IPS-20b (cell line): Measurements from ENCODE around the gene EPHA5.

Source experiments
- H3K27ac ChIP-seq: one replicate; pipeline ENCODE4 v1.5.1; 2013; ENCODE audit warnings: low read length
- H3K27me3 ChIP-seq: 2 replicates; pipeline ENCODE4 v1.6.1; 2013; ENCODE audit warnings: mild to moderate bottlenecking, low read length, inconsistent platforms; ENCODE audit not compliant: insufficient read depth
- H3K36me3 ChIP-seq: 2 replicates; pipeline ENCODE4 v1.6.1; 2013; ENCODE audit warnings: low read depth, mild to moderate bottlenecking, inconsistent platforms, low read length, moderate library complexity; ENCODE audit not compliant: insufficient read depth
- H3K4me1 ChIP-seq: 2 replicates; pipeline ENCODE4 v1.6.1; 2013; ENCODE audit warnings: mild to moderate bottlenecking, control low read depth, inconsistent platforms, low read length, moderate library complexity; ENCODE audit not compliant: insufficient read depth
- H3K4me3 ChIP-seq: 2 replicates; pipeline ENCODE4 v1.5.1; 2013; ENCODE audit warnings: mild to moderate bottlenecking, low read length, inconsistent platforms
- H3K9ac ChIP-seq: 2 replicates; pipeline ENCODE4 v1.6.1; 2013; ENCODE audit warnings: low read depth, mild to moderate bottlenecking, inconsistent platforms, low read length, moderate library complexity
- H3K9me3 ChIP-seq: 2 replicates; pipeline ENCODE4 v1.6.1; 2013; ENCODE audit warnings: mild to moderate bottlenecking, low read depth, low read length, inconsistent platforms; ENCODE audit not compliant: insufficient read depth

Gene EPHA5

DNA sequence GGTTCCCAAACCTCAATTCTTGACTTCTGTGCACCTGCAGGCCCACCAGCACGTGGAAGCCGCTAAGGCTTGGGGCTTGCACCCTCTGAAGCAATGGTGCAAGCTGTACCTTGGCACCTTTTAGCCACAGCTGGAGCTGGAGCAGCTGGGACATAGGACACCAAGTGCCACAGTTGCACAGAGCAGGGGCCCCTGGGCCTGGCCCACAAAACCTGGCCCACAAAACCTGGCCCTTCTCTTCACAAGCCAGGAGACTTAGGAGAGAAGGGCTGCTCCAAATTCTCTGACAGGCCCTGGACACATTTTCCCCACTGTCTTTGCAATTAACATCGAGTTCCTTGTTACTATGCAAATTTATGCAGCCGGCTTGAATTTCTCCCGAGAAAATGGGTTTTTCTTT is 197.8 kb downstream of the EPHA5 start:
- Histone ChIP-seq H3K27ac (no peak overlapping the region), H3K4me1 (no peaks in the 10 kb centered on the region), H3K4me3 (no peak overlapping the region), H3K9ac (no peak overlapping the region), H3K36me3 (no peaks in the 10 kb centered on the region), H3K9me3 (no peaks in the 10 kb centered on the region), H3K27me3 (no peaks in the 10 kb centered on the region)

- H3K36me3 ChIP-seq = no peaks in the 10 kb centered on the region
- no peak overlapping the region for H3K4me3 ChIP-seq
- H3K4me1 ChIP-seq = no peaks in the 10 kb centered on the region
- H3K27me3 ChIP-seq = no peaks in the 10 kb centered on the region
- no peaks in the 10 kb centered on the region for H3K9me3 ChIP-seq
- H3K9ac ChIP-seq = no peak overlapping the region
- H3K27ac ChIP-seq = no peak overlapping the region
These were observed 203.1 kb downstream of the EPHA5 start for GRCh38 chr4:65467068-65467680.

DNA sequence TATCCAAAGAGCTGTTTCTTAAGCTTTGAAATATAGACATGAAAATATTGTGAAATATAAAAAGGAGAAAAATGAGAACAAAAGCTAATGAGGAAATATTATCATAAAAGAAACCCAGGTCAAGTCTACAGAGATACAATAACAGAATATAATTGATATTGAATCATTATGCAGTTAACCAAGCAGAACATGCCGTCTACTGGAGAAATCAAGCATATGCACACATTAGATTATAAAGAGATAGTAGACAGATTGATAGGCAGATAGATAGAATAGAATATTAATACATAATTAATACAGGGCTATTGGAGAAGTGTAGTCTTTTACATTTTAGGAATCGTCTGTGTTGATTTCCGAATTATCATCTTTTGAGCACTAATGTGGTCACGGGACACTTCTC is 208.5 kb downstream of the EPHA5 start:
- Histone ChIP-seq H3K27ac (no peak overlapping the region), H3K9ac (no peak overlapping the region), H3K9me3 (no peaks in the 10 kb centered on the region), H3K27me3 (no peaks in the 10 kb centered on the region), H3K4me1 (peaks cover 4% of the 10 kb centered on the region; the same call in 1 of the 2 replicates), H3K4me3 (no peak overlapping the region), H3K36me3 (no peaks in the 10 kb centered on the region)

DNA sequence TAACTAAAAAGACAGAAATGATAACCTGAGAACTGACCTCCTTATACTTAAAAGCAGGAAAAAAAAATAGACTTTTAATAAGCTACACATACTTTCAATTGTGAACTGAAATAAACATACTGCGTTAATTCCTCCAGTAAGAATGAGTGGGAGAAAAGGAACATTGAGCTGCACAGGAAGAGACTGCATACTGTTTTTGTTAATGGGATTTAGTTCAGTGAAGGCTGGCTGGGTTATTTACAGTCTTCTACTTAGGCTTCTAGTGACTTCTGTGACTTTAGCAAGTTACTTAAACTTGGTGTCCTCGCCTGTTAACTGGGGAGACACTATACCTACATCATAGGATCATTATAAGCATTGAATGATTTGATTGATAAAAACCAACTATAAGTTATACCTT is 213.3 kb downstream of the EPHA5 start:
- H3K4me3 ChIP-seq = no peak overlapping the region
- peaks cover 13% of the 10 kb centered on the region; the same call in 1 of the 2 replicates for H3K4me1 ChIP-seq
- no peak overlapping the region for H3K9ac ChIP-seq
- no peaks in the 10 kb centered on the region for H3K27me3 ChIP-seq
- no peaks in the 10 kb centered on the region for H3K36me3 ChIP-seq
- no peak overlapping the region for H3K27ac ChIP-seq
- no peaks in the 10 kb centered on the region for H3K9me3 ChIP-seq

DNA sequence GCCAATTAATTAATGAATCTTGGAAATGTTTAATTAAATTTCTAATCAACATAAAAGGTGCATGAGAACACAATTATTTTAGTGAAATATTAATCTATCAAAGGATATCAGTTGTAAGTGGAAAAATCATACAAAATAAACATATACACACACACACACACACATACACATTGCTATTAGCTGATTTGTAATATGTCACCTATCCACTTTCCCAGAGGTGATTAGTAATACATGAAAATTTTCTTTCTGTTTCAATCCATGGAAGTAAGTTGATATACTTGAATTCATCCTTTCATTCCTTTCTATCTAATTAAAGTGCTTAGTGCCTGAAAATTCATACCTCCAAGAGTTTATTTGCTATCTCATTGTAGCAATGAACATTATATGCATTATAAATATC is 213.7 kb downstream of the EPHA5 start:
- H3K27me3 ChIP-seq = no peaks in the 10 kb centered on the region
- H3K9ac ChIP-seq = no peak overlapping the region
- H3K4me3 ChIP-seq = no peak overlapping the region
- no peak overlapping the region for H3K27ac ChIP-seq
- H3K9me3 ChIP-seq = no peaks in the 10 kb centered on the region
- H3K36me3 ChIP-seq = no peaks in the 10 kb centered on the region
- H3K4me1 ChIP-seq = peaks cover 13% of the 10 kb centered on the region; the same call in 1 of the 2 replicates

- no peak overlapping the region for H3K27ac ChIP-seq
- H3K4me3 ChIP-seq = no peak overlapping the region
- no peaks in the 10 kb centered on the region for H3K36me3 ChIP-seq
- no peak overlapping the region for H3K9ac ChIP-seq
- H3K27me3 ChIP-seq = no peaks in the 10 kb centered on the region
- H3K4me1 ChIP-seq = peaks cover 13% of the 10 kb centered on the region; the same call in 1 of the 2 replicates
- no peaks in the 10 kb centered on the region for H3K9me3 ChIP-seq
These were observed 216.9 kb downstream of the EPHA5 start for GRCh38 chr4:65453398-65453797.

- Histone ChIP-seq H3K9ac (no peak overlapping the region), H3K27me3 (no peaks in the 10 kb centered on the region), H3K36me3 (no peaks in the 10 kb centered on the region), H3K4me1 (peaks cover 1% of the 10 kb centered on the region; the same call in 1 of the 2 replicates), H3K27ac (no peak overlapping the region), H3K4me3 (no peak overlapping the region), H3K9me3 (no peaks in the 10 kb centered on the region)
These were observed 219.4 kb downstream of the EPHA5 start for GRCh38 chr4:65450899-65451298.

- no peaks in the 10 kb centered on the region for H3K4me1 ChIP-seq
- H3K27ac ChIP-seq = no peak overlapping the region
- H3K27me3 ChIP-seq = no peaks in the 10 kb centered on the region
- H3K4me3 ChIP-seq = no peak overlapping the region
- no peak overlapping the region for H3K9ac ChIP-seq
- H3K9me3 ChIP-seq = no peaks in the 10 kb centered on the region
- no peaks in the 10 kb centered on the region for H3K36me3 ChIP-seq
These were observed 233.2 kb downstream of the EPHA5 start for GRCh38 chr4:65437102-65437501.

- Histone ChIP-seq H3K27ac (no peak overlapping the region), H3K9me3 (no peaks in the 10 kb centered on the region), H3K9ac (no peak overlapping the region), H3K36me3 (no peaks in the 10 kb centered on the region), H3K27me3 (no peaks in the 10 kb centered on the region), H3K4me1 (no peaks in the 10 kb centered on the region), H3K4me3 (no peak overlapping the region)
These were observed 248.2 kb downstream of the EPHA5 start for GRCh38 chr4:65422109-65422508.

- Histone ChIP-seq H3K4me3 (no peak overlapping the region), H3K27me3 (no peaks in the 10 kb centered on the region), H3K27ac (no peak overlapping the region), H3K36me3 (no peaks in the 10 kb centered on the region), H3K9ac (no peak overlapping the region), H3K9me3 (no peaks in the 10 kb centered on the region), H3K4me1 (no peaks in the 10 kb centered on the region)
These were observed 250.3 kb downstream of the EPHA5 start for GRCh38 chr4:65420036-65420435.

GRCh38 chr4:65416891-65417290 is 253.4 kb downstream of the EPHA5 start:
- Histone ChIP-seq H3K36me3 (no peaks in the 10 kb centered on the region), H3K9me3 (no peaks in the 10 kb centered on the region), H3K4me1 (no peaks in the 10 kb centered on the region), H3K9ac (no peak overlapping the region), H3K4me3 (no peak overlapping the region), H3K27me3 (no peaks in the 10 kb centered on the region), H3K27ac (no peak overlapping the region)

DNA sequence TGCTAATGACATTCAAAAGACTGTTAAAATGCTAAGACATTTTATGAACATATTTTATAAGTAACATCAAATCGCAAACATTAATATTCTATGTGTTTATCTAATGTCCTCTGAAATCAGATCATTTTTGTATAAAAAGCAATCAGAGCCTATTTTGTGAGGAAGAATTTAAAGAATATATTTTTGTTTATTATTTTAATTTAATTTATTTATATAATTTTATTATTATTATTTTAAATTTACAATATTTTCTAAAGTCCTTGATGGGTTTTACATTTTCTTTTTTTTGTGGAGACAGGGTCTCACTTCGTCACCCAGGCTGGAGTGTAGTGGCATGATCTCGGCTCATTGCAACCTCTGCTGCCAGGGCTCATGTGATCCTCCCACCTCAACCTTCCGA is 262.8 kb downstream of the EPHA5 start:
- no peak overlapping the region for H3K9ac ChIP-seq
- no peak overlapping the region for H3K4me3 ChIP-seq
- no peaks in the 10 kb centered on the region for H3K9me3 ChIP-seq
- no peaks in the 10 kb centered on the region for H3K4me1 ChIP-seq
- H3K36me3 ChIP-seq = no peaks in the 10 kb centered on the region
- no peaks in the 10 kb centered on the region for H3K27me3 ChIP-seq
- no peak overlapping the region for H3K27ac ChIP-seq
